NB4 (cell line): ENCODE data around the gene NYAP2.

Experiments
- DNase-seq: peaks from one replicate; pipeline ENCODE4 v3.0.0; 2010; ENCODE audit warnings: low read depth
- H3K4me3 ChIP-seq: one replicate; pipeline ENCODE4 v1.5.1; 2011; ENCODE audit warnings: mild to moderate bottlenecking, low read depth, low read length, moderate library complexity
- CTCF ChIP-seq: IDR thresholded peaks from one replicate; pipeline ENCODE4 v1.5.1; 2012; ENCODE audit warnings: low read depth, low read length
- MAX ChIP-seq: IDR thresholded peaks from 2 replicates; pipeline ENCODE4 v1.6.1; 2011; ENCODE audit warnings: low read depth, low read length
- MYC ChIP-seq: IDR thresholded peaks from 2 replicates; pipeline ENCODE4 v1.6.1; 2011; ENCODE audit warnings: low read depth, low read length
- POLR2A ChIP-seq: IDR thresholded peaks from 2 replicates; pipeline ENCODE4 v1.6.1; 2011; ENCODE audit warnings: mild to moderate bottlenecking; ENCODE audit not compliant: insufficient read length; ENCODE audit errors: extremely low read depth

The NYAP2 gene

GRCh38 chr2:225602205-225602604 lies 202.7 kb downstream of the NYAP2 start:
- H3K4me3 ChIP-seq: no peak overlapping the region
- TF ChIP-seq CTCF (no peak), POLR2A (no peak), MYC (no peak), MAX (no peak)
- DNase-seq: no peak

GRCh38 chr2:225608136-225608535 lies 208.6 kb downstream of the NYAP2 start:
- TF ChIP-seq POLR2A (no peak), MAX (no peak), CTCF (no peak), MYC (no peak)
- no peak for DNase-seq
- H3K4me3 ChIP-seq: no peak overlapping the region

- TF ChIP-seq MYC: no peak
- TF ChIP-seq CTCF: no peak
- no peak for TF ChIP-seq MAX
- no peak for TF ChIP-seq POLR2A
- H3K4me3 ChIP-seq: no peak overlapping the region
- no peak for DNase-seq
These were observed 213.1 kb downstream of the NYAP2 start for GRCh38 chr2:225612636-225613035.

GRCh38 chr2:225614915-225615314 lies 215.4 kb downstream of the NYAP2 start:
- DNase-seq: no peak
- no peak overlapping the region for H3K4me3 ChIP-seq
- TF ChIP-seq CTCF (no peak), MAX (no peak), POLR2A (no peak), MYC (no peak)

- no peak for DNase-seq
- TF ChIP-seq MYC (no peak), MAX (no peak), CTCF (no peak), POLR2A (no peak)
- no peak overlapping the region for H3K4me3 ChIP-seq
These were observed 216.0 kb downstream of the NYAP2 start for GRCh38 chr2:225615514-225615913.

GRCh38 chr2:225616372-225616771 lies 216.9 kb downstream of the NYAP2 start:
- DNase-seq: no peak
- no peak overlapping the region for H3K4me3 ChIP-seq
- TF ChIP-seq MYC (no peak), CTCF (no peak), MAX (no peak), POLR2A (no peak)
